ENCODE measurements around the gene DLG2. TPM values are rescaled to one million over a fixed set of nuclear protein-coding genes. Genes with fewer than 3 reads are reported as not detected.
"Not testable (repeated sequence)": the region's sequence is repeated elsewhere in the genome, so short reads cannot be mapped to it uniquely, and the experiment has no call there.

The DLG2 gene
- total and polyA plus RNA-seq, 9 of the 15 experiments (the other 6 are each of a cell fraction or from before 2014, with no cell fraction given), result 0.52 to 1.6 (median 0.95) TPM

DNA sequence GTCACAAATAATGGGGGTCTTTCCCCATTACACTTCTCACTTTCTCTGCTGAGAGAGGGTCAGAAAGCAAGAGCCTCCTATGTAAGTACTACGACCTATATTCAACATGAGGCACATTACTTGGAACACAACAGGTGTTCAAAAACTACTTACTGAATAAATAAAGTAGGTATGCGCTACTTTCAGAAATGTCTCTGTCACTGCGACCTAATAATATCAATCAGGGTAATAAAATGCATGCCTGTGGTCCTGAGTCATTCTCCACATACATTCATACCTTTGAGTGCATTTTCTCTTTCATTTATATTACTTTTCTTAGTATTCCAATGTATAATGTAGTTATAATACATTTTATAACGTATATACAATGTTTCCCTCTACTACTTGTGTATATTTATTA, 838.9 kb downstream of the DLG2 start:
- WGBS (ENCODE audit: insufficient coverage, low coverage, missing lambda C conversion rate), result 1% methylated on average over 4 of the region's 4 CpGs
- no peaks in the 10 kb centered on the region for H3K27me3 ChIP-seq (ENCODE audit: control insufficient read depth in 2 of 2, insufficient read depth in 2 of 2, low read length in 2 of 2)
- ATAC-seq, result no peak

DNA sequence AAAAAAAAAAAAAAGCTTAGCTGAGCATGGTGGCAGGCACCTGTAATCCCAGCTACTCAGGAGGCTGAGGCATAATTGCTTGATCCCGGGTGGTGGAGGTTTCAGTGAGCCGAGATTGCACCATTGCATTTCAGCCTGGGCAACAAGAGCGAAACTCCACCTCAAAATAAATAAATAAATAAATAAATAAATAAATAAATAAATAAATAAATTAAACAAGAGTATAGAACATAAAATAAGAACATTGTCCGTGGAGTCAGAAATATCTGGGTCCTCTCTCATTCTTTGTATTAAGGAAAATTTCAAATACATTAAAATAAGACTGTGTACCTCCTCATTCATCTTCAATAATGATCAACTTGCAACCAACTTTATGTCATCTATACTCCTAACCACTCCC, 843.0 kb downstream of the DLG2 start:
- FAIRE-seq; H3K36me3 ChIP-seq (ENCODE audit: control insufficient read depth, insufficient read depth, low read length); DNase-seq (ENCODE audit: extremely low read depth in 1 of 4, low spot score in 3 of 4); H3K9me3 ChIP-seq (replicated peaks; ENCODE audit: control insufficient read depth, insufficient read depth, low read depth, low read length); in situ Hi-C loops (cut with MboI); intact Hi-C loops (cut with micrococcal nuclease); H3K27me3 ChIP-seq (ENCODE audit: control insufficient read depth in 2 of 2, insufficient read depth in 2 of 2, low read length in 2 of 2); BruUV-seq (replicated peaks); CTCF ChIA-PET (ENCODE audit: low intra/inter-chr PET ratio); H3K4me3 ChIP-seq; ATAC-seq; H3K9ac ChIP-seq (ENCODE audit: insufficient read depth in 1 of 2, low read depth in 2 of 2, low read length in 2 of 2); H4K20me1 ChIP-seq (replicated peaks; ENCODE audit: control insufficient read depth, insufficient read depth, low read length); H3K4me2 ChIP-seq (ENCODE audit: insufficient read depth, low read length); POLR2A ChIA-PET; H3K27ac ChIP-seq (ENCODE audit: extremely low read depth, low read depth, low read length); H3K4me1 ChIP-seq (replicated peaks in 1 of 2; ENCODE audit: control insufficient read depth in 2 of 2, insufficient read depth in 2 of 2, low read length in 2 of 2); H3K9me1 ChIP-seq (ENCODE audit: control insufficient read depth, insufficient read depth, low read length); H2AFZ ChIP-seq (ENCODE audit: low read depth, low read length); H3K79me2 ChIP-seq (ENCODE audit: control insufficient read depth, insufficient read depth, low read length): not testable (repeated sequence)
- 0% methylated on average over 4 of the region's 4 CpGs for WGBS (ENCODE audit: insufficient coverage, low coverage, missing lambda C conversion rate)

More for the DNA sequence above, 838.9 kb downstream of the DLG2 start:
- CTCF ChIA-PET (ENCODE audit: low intra/inter-chr PET ratio), result no interaction called here
- BruUV-seq (replicated peaks), result no TSS peak
- Histone ChIP-seq H3K9me1 (ENCODE audit: control insufficient read depth, insufficient read depth, low read length) (no peaks in the 10 kb centered on the region), H3K36me3 (ENCODE audit: control insufficient read depth, insufficient read depth, low read length) (no peaks in the 10 kb centered on the region), H3K9me3 (replicated peaks; ENCODE audit: control insufficient read depth, insufficient read depth, low read depth, low read length) (no peaks in the 10 kb centered on the region), H3K9ac (ENCODE audit: insufficient read depth in 1 of 2, low read depth in 2 of 2, low read length in 2 of 2) (no peak overlapping the region), H3K4me2 (ENCODE audit: insufficient read depth, low read length) (no peak overlapping the region), H3K79me2 (ENCODE audit: control insufficient read depth, insufficient read depth, low read length) (no peaks in the 10 kb centered on the region), H2AFZ (ENCODE audit: low read depth, low read length) (no peak overlapping the region), H3K4me1 (replicated peaks in 1 of 2; ENCODE audit: control insufficient read depth in 2 of 2, insufficient read depth in 2 of 2, low read length in 2 of 2) (no peaks in the 10 kb centered on the region), H3K27ac (ENCODE audit: extremely low read depth, low read depth, low read length) (no peak overlapping the region), H3K4me3 (no peak overlapping the region), H4K20me1 (replicated peaks; ENCODE audit: control insufficient read depth, insufficient read depth, low read length) (no peaks in the 10 kb centered on the region)
- POLR2A ChIA-PET, result no interaction called here
- TF ChIP-seq FOXA3 (CRISPR knock-in tag; conservative IDR thresholded peaks at IDR 0.05 in 1 of 2, IDR thresholded peaks at IDR 0.05 in 1 of 2) (no peak), GABPB2 (CRISPR knock-in tag; conservative IDR thresholded peaks at IDR 0.05) (no peak), ZNF121 (CRISPR knock-in tag; conservative IDR thresholded peaks at IDR 0.05) (no peak), CSDE1 (IDR thresholded peaks at IDR 0.05) (no peak), ZNF165 (CRISPR knock-in tag; IDR thresholded peaks at IDR 0.05; ENCODE audit: borderline replicate concordance) (no peak), JUNB (CRISPR knock-in tag; conservative IDR thresholded peaks at IDR 0.05) (no peak), KLF16 (IDR thresholded peaks at IDR 0.05) (no peak), GATA2 (CRISPR knock-in tag; IDR thresholded peaks at IDR 0.05) (no peak), PCBP2 (IDR thresholded peaks at IDR 0.05; ENCODE audit: low read depth, low read length, poor library complexity, severe bottlenecking) (no peak)
- TF ChIP-seq, protein P1, sequence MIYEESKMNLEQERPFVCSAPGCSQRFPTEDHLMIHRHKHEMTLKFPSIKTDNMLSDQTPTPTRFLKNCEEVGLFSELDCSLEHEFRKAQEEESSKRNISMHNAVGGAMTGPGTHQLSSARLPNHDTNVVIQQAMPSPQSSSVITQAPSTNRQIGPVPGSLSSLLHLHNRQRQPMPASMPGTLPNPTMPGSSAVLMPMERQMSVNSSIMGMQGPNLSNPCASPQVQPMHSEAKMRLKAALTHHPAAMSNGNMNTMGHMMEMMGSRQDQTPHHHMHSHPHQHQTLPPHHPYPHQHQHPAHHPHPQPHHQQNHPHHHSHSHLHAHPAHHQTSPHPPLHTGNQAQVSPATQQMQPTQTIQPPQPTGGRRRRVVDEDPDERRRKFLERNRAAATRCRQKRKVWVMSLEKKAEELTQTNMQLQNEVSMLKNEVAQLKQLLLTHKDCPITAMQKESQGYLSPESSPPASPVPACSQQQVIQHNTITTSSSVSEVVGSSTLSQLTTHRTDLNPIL (CRISPR knock-in tag; IDR thresholded peaks at IDR 0.05), result no peak
- TF ChIP-seq, protein P2, sequence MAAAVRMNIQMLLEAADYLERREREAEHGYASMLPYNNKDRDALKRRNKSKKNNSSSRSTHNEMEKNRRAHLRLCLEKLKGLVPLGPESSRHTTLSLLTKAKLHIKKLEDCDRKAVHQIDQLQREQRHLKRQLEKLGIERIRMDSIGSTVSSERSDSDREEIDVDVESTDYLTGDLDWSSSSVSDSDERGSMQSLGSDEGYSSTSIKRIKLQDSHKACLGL (CRISPR knock-in tag; IDR thresholded peaks at IDR 0.05; ENCODE audit: borderline replicate concordance, poor library complexity, severe bottlenecking), result no peak
- TF ChIP-seq, protein P3, sequence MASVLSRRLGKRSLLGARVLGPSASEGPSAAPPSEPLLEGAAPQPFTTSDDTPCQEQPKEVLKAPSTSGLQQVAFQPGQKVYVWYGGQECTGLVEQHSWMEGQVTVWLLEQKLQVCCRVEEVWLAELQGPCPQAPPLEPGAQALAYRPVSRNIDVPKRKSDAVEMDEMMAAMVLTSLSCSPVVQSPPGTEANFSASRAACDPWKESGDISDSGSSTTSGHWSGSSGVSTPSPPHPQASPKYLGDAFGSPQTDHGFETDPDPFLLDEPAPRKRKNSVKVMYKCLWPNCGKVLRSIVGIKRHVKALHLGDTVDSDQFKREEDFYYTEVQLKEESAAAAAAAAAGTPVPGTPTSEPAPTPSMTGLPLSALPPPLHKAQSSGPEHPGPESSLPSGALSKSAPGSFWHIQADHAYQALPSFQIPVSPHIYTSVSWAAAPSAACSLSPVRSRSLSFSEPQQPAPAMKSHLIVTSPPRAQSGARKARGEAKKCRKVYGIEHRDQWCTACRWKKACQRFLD (CRISPR knock-in tag; IDR thresholded peaks at IDR 0.05), result no peak
- FAIRE-seq (no peak), DNase-seq (ENCODE audit: extremely low read depth in 1 of 4, low spot score in 3 of 4) (no peak)
- intact Hi-C loops (cut with micrococcal nuclease), result no loop called here
- in situ Hi-C loops (cut with MboI), result no loop called here

Measured in K562 (cell line).